NCI-H446 treated with DMSO at 0.1 percent for 48 hours (cell line): ENCODE results near the gene FBF1.

Experiments used
- DNase-seq: peaks from one replicate; lab custom pipeline; 2025; lab: John Stamatoyannopoulos, UW

FBF1 gene

DNA sequence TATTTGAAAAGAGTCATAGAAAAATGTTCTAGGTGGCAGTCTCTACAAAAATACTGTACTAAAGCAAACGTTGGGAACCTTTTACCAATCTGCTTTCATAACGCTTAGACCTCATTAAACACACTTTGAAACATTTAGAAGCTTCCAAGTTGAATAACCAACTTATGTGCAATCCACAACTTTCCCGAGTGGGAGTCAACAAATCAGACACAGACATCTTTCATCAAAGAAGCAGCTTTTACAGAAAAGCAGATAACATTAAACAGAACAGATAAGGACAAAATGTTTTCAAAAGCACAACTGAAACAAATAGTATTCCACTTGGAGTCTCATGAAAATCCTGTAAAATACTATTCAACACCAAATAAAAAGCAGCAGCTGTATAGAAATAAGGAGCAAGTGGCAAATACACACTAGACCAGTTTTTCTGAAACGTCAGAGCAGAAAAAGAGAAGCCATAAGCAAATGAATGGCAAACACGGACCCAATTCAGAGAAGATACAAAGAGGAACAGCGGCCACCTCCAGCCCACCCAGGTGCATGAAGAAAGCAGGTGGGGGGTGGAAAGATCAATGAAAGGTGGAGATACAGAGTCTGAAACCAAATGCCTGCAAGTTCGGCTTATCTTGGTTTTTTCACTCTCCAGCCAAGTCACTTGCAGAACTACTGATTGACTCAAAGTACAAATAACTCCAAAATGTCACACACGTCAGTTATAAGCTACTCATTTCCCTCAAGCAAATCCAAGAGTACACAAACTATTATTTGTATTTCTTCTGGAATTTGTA is 18.4 kb upstream of the FBF1 start:
- DNase-seq = no peak

DNA sequence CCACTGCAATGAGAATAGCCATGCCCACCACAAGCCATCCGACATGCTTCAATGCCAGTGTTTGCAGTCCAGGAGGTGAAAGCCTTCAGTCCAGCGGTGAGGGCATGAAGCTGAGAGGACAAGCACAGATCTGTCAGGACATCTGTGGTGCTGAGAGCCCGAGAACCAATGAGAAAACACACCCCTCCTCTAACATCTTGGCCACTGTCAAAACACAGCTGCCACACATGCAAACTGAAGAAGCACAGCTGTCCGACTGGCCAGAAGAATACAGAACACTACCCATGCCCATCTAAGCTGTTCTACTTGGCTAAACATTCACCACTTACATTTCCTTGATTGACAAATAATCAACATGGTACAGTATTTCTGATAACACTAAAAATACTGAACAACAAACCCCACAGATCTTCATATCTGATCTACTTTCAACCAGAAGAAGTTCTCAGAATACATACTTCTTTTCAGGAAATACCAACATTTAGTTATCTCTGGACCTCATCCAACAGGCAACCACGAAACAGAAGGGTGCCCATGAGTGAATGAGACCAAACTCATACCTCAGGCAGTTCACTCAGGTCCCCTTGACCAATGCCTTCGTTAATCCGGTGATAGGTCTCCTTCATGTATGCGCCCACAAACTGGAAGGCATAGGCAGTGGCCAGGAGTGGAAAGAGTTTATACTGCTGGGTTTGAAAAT is 10.2 kb upstream of the FBF1 start:
- DNase-seq = no peak

- DNase-seq = no peak
Observed at GRCh38 chr17:75950421-75950820, 9.6 kb upstream of the FBF1 start.

GRCh38 chr17:75945211-75945610 is 4.4 kb upstream of the FBF1 start:
- DNase-seq = no peak

GRCh38 chr17:75943491-75943890 is 2.6 kb upstream of the FBF1 start:
- DNase-seq = no peak

DNA sequence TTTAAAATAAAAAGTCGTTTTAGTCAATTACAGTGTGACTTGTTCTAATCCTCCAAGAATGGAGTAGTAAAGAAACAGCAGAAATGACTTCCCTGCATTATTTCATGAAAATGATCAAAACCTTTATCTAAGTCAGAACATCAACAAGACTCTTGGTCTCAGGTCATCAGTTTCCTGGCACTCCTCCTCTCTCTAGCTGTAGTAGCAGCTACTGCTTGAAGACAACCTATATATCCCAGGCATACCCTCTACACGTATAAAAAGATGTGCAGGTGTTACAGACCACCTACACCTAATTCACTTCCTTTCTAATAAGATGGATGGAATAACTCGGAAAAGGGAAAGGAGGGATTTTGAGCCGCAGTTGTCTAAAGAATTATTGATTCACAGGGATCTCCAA is 1.6 kb upstream of the FBF1 start:
- no peak for DNase-seq

- no peak for DNase-seq
Observed at GRCh38 chr17:75941442-75941819, 589 bp upstream of the FBF1 start.

DNA sequence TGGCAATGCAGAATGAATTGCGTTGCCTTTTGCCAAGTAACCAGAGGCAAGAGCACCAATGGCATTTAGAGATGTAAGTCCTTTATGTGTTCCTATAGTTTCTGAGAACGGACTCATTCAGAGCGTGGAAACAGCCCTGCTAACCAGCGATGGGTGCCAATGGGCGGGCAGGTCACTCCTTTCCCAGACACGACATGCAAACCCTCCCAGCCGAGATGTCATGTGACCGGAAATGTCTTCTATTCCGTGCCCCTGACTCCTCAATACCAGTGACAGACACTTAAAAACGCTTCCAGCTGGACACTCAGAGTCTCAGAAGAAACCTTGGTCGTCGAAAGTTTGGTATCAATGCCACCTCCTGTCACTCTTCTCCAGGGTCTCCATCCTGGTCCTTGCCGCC is 3.2 kb downstream of the FBF1 start:
- DNase-seq = no peak

DNA sequence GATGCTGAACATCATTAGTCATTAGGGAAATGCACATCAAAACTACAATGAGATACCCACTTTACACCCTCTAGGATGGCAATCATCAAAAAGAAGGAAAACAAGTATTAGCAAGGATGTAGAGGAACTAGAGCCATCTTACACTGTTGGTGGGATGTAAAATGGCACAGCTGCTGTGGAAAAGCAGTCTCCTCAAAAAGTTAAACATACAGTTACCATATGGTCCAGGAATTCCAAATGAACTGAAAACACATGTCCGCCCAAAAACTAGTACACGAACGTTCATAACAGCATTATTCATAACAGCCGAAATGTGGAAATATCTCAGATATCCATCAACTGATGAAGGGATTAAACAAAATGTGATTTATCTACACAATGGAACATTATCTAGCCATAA is 7.0 kb downstream of the FBF1 start:
- DNase-seq = no peak

- no peak for DNase-seq
Observed at GRCh38 chr17:75932852-75933251, 8.0 kb downstream of the FBF1 start.

GRCh38 chr17:75931062-75931461 is 9.8 kb downstream of the FBF1 start:
- no peak for DNase-seq

DNA sequence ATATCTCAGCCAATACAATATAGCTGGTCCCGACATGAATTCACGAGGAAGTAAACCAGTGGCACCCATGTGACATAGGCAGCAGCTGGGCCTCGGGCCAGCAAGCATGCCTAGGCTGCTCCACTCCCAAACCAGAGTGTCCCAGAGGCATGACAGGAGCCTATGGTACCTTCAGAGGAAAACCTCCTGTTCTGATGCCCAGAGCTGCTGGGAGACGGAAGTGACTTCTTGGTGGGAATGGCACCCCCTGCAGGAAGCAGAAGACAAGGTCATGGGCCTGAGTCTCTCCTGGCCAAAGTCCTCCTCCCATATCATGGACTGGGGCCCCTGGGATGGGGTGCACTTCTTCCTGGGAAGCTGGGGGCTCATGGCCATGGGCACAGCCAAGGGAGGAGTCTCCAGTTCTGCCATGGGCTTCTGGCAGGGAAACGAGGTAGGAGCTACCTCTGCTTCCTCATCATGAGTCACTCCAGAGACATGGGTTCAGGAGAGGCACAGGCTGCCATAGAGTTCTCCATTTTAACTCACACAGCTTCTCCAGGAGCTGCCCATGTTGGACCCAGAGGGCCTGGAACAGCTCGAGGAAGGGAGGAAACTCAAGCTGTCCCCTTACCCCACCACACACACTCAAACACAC is 13.4 kb downstream of the FBF1 start:
- no peak for DNase-seq

- no peak for DNase-seq
Observed at GRCh38 chr17:75926456-75926855, 14.4 kb downstream of the FBF1 start.

DNA sequence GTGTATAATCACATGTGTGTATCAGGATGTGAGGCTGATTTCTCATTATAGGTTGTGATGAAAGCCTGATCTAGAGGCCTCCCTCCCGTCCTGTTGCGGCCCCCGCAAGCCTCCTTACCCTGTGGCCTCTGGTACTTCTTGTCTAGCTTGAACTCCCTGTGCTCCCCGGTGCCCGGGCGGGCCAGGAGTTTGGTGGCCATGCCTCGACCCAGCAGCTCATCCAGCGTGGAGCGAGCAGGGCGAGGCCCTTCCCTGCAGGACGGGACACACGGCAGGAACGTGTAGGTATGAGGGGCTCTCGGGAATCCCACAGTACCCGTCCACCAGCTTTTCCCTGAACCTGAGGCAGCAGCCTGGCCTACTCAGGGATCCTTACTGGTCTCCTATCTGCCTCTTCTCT is 14.9 kb downstream of the FBF1 start:
- DNase-seq = no peak

DNA sequence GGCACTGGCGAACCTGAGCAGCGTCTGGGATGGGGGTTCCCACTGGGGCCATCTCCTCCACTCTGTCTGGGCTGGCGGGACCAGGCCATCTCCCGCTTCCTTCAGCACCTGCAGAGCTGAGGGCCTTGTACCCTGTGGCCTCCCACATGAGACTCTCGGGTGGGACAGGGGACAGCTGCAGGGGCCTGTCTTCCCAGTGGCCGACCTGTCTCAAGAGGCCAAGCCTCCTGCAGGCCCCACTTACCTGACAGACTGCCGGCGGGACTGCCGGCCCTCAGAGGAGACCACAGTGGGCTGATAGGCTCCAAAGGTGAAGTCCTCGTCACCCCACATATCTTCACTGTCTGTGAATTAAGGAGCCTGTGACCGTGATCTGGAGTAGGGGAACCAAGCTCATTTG is 15.7 kb downstream of the FBF1 start:
- no peak for DNase-seq

DNA sequence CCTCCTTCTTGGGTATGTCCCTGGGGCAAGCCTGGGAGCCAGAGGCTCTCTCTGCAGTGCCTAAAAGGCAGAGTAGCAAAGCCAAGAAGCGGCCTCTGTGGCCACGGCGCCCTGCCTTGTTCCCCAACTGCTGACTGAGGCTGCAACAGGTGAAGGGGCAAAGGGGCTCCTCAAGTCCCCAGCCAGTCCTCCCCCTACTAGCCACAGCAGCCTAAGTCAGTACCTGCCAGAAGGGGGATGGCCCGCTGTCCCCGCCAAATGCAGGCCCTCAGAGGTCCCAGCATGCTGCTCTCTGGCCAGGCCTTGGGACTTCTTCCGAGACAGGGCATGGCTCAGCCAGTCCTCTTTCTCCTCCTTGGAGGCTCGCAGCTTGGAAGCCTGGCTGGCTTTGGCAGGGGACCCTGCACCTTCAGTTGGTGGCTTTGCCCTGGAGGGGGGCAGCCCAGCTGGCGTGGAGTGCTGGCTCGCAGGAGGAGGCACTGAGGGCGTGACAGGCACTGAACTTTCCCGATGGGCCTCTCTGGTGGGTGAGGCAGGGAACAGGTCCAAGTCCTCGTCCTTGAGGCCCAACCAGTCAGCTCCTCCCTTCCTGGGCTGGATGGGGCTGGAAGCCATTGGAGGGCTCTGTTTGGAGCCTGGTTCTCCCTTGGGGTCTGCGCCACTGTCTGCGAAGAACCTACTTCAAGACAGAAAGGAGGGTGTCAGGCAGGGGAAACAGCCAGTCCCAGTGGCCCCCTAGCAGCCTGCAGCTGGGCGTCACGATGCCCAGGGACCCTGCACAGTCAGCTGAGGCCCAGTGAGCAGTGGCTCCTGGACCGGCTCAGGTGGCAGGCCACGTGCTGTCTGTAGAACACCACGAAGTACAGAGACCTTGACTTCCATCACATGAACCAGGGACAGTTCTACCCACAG is 17.6 kb downstream of the FBF1 start:
- DNase-seq = no peak

- DNase-seq = no peak
Observed at GRCh38 chr17:75922173-75922961, 18.5 kb downstream of the FBF1 start.

GRCh38 chr17:75921596-75921995 is 19.2 kb downstream of the FBF1 start:
- no peak for DNase-seq

DNA sequence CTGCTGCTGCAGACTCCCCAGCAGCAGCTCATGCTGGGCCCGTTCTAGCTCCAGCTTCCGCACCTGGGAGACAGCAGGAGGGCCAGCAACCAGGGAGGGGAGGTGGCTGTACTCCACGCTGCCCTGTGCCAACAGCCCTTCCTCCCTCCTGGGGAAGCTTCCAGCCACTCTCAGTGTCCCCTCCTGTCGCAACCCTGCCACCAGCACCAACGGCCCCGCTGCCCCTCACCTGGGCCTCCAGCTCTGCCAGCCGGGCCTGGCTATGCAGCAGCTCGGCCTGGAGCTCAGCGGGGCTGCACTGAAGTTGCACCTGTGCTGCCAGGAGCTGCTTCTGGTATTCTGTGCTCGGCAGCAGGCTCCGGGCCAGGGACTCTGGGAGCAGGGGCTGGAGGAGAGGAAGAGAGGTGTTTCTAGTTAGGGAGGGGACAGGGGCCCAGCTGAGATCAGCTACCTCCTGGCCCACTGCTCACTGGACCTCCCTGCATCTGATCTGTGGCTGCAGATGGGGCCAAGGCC is 20.7 kb downstream of the FBF1 start:
- no peak for DNase-seq

DNA sequence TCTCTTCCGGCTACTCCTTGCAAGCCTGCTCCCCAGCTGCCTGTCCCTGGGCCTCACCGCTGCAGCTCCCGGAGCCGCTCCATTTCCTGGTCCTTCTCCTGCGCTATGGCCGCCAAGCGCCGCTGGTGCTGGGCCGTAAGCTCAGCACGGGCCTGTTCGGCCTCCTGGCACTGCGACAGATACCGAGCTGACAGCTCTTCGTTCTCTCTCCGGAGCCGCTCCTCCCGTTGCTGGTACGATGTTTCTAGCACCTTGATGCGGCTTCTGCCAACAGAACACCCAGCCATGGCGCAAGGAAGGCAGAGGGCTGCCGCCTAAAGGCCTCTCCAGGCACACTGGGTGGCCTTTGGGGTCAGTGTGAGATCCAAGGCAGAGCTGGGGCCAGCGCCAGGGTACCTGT is 21.2 kb downstream of the FBF1 start:
- DNase-seq = no peak

DNA sequence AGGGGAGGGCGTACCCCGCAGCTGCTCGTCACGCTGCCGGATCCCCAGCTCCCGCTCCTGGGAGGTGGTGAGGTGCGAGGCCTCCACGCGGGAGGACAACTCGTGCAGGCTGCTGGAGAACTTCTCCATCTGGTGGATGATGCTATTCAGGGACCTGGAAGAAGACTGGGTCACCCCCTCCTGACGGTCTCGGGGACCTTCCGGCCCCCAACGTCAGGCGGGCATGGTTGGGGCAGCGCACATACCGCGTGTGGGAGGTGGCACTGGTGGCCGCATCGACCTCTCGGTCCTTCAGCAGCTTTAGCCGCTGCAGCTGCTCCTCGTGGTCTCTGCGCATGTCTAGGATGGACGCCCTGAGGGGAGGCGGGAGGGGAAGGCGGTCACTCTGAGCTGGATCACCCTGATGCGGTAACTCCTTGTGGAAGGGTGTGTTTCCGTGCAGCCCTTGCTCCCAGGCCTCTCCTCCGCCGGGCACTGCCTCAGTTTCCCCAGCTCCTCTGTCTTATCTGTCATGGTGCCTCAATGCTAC is 22.9 kb downstream of the FBF1 start:
- DNase-seq = no peak
